Osteocyte (in vitro differentiated cells): Measurements from ENCODE around the gene RNF224. TPM values are rescaled to one million over a fixed set of nuclear protein-coding genes. Genes with fewer than 3 reads are reported as not detected.

Experiments used
- DNase-seq: peaks from one replicate; pipeline ENCODE4 v3.0.0; 2021; ENCODE audit warnings: mixed read lengths; ENCODE audit not compliant: unreplicated experiment; ENCODE audit errors: extremely low spot score
- H3K27ac Mint-ChIP-seq: one replicate; pipeline ENCODE4 v1.8.0; 2021; ENCODE audit warnings: mild to moderate bottlenecking, mixed read lengths; ENCODE audit not compliant: unreplicated experiment
- H3K27me3 Mint-ChIP-seq: one replicate; pipeline ENCODE4 v1.8.0; 2021; ENCODE audit warnings: mixed read lengths; ENCODE audit not compliant: unreplicated experiment
- H3K36me3 Mint-ChIP-seq: one replicate; pipeline ENCODE4 v1.8.0; 2021; ENCODE audit warnings: mixed read lengths; ENCODE audit not compliant: unreplicated experiment
- H3K4me1 Mint-ChIP-seq: one replicate; pipeline ENCODE4 v1.8.0; 2021; ENCODE audit warnings: mixed read lengths; ENCODE audit not compliant: unreplicated experiment
- H3K4me3 Mint-ChIP-seq: one replicate; pipeline ENCODE4 v1.8.0; 2021; ENCODE audit warnings: mild to moderate bottlenecking, moderate library complexity, mixed read lengths; ENCODE audit not compliant: unreplicated experiment
- H3K9me3 Mint-ChIP-seq: one replicate; pipeline ENCODE4 v1.8.0; 2021; ENCODE audit warnings: mixed read lengths; ENCODE audit not compliant: unreplicated experiment
- total RNA-seq: library from RNA; stranded (reverse); gene quantifications from 2 replicates; pipeline ENCODE4 v1.2.1, GENCODE V29; 2021
- TF ChIP-seq, protein P1 (sequence below): fragments of 200-600 bp; sonication (generic); IDR thresholded peaks from 2 replicates; pipeline ENCODE4 v1.5.0; 2021; ENCODE audit warnings: antibody characterized with exemption, mild to moderate bottlenecking, moderate library complexity

RNF224 gene
- total RNA-seq, 1 donor from 2014 or later, result not detected

GRCh38 chr9:137213160-137214060, 13.9 kb upstream of the RNF224 start:
- H3K36me3 Mint-ChIP-seq, result peaks cover 3% of the 10 kb centered on the region
- H3K4me1 Mint-ChIP-seq, result no peaks in the 10 kb centered on the region
- no peaks in the 10 kb centered on the region for H3K9me3 Mint-ChIP-seq
- H3K27me3 Mint-ChIP-seq, result no peaks in the 10 kb centered on the region
- no peak overlapping the region for H3K27ac Mint-ChIP-seq
- TF ChIP-seq, protein P1, sequence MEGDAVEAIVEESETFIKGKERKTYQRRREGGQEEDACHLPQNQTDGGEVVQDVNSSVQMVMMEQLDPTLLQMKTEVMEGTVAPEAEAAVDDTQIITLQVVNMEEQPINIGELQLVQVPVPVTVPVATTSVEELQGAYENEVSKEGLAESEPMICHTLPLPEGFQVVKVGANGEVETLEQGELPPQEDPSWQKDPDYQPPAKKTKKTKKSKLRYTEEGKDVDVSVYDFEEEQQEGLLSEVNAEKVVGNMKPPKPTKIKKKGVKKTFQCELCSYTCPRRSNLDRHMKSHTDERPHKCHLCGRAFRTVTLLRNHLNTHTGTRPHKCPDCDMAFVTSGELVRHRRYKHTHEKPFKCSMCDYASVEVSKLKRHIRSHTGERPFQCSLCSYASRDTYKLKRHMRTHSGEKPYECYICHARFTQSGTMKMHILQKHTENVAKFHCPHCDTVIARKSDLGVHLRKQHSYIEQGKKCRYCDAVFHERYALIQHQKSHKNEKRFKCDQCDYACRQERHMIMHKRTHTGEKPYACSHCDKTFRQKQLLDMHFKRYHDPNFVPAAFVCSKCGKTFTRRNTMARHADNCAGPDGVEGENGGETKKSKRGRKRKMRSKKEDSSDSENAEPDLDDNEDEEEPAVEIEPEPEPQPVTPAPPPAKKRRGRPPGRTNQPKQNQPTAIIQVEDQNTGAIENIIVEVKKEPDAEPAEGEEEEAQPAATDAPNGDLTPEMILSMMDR, result peak; percentile 29
- DNase-seq, result no peak
- no peak overlapping the region for H3K4me3 Mint-ChIP-seq

DNA sequence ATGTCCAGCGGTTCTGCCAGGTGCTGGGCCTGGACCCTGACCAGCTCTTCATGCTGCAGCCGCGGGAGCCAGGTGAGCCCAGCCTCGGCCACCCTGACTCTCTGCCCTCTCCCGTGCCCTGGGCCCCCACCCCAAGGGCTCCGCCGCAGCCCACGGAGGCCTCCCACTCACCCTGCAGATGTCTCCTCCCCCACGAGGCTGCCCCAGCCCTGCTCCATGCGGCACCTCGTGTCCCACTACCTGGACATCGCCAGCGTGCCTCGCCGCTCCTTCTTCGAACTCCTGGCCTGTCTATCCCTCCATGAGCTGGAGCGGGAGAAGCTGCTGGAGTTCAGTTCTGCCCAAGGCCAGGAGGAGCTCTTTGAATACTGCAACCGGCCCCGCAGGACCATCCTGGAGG, 12.7 kb upstream of the RNF224 start:
- Mint-ChIP-seq H3K36me3 (peaks cover 3% of the 10 kb centered on the region), H3K9me3 (no peaks in the 10 kb centered on the region), H3K4me3 (no peak overlapping the region), H3K4me1 (peaks cover 5% of the 10 kb centered on the region), H3K27ac (no peak overlapping the region), H3K27me3 (no peaks in the 10 kb centered on the region)
- DNase-seq, result no peak
- TF ChIP-seq, protein P1, result no peak

DNA sequence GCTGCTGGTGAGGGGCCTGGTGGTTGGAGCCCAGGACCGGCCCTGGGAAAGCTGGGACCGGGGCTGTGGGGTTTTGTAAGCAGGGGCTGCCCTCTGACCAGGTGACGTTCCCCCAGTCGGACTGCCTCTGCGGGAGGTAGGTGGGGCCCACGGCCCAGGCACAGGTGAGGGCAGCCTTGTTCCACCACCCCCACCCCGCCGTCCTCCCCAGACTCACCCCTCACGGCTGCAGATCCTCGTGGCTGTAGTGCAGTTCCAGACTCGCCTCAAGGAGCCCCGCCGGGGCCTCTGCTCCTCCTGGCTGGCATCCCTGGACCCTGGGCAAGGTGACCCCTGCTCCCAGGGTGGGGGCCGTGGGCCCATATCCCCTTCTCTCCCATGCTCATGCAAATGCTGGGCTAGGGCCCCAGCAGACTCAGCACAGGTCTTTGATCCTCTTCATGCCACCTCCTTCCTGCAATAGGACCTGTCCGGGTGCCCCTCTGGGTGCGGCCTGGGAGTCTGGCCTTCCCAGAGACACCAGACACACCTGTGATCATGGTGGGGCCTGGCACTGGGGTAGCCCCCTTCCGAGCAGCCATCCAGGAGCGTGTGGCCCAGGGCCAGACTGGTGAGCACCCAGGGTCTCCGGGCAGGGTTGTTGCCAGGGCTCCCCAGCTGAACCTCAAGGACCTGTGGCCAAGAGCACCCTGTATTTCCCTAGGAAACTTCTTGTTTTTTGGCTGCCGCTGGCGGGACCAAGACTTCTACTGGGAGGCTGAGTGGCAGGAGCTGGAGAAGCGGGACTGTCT, 11.9 kb upstream of the RNF224 start:
- H3K4me1 Mint-ChIP-seq, result peaks cover 5% of the 10 kb centered on the region
- TF ChIP-seq, protein P1, result no peak
- no peak for DNase-seq
- H3K27ac Mint-ChIP-seq, result no peak overlapping the region
- peaks cover 3% of the 10 kb centered on the region for H3K36me3 Mint-ChIP-seq
- H3K4me3 Mint-ChIP-seq, result no peak overlapping the region
- H3K27me3 Mint-ChIP-seq, result no peaks in the 10 kb centered on the region
- H3K9me3 Mint-ChIP-seq, result no peaks in the 10 kb centered on the region

- H3K27me3 Mint-ChIP-seq, result no peaks in the 10 kb centered on the region
- H3K27ac Mint-ChIP-seq, result no peak overlapping the region
- no peak overlapping the region for H3K4me3 Mint-ChIP-seq
- peaks cover 3% of the 10 kb centered on the region for H3K36me3 Mint-ChIP-seq
- no peak for DNase-seq
- TF ChIP-seq, protein P1, result no peak
- H3K9me3 Mint-ChIP-seq, result no peaks in the 10 kb centered on the region
- H3K4me1 Mint-ChIP-seq, result peaks cover 5% of the 10 kb centered on the region
Measured at GRCh38 chr9:137216188-137216965, 10.9 kb upstream of the RNF224 start.
